OCI-LY7 (cell line): Measurements from ENCODE around the gene SLC38A9. TPM values are rescaled to one million over a fixed set of nuclear protein-coding genes. Genes with fewer than 3 reads are reported as not detected.

Experiments used
- BruUV-seq: library from RNA; stranded (reverse); fragments of 400-500 nt; replicated peaks from 2 replicates; lab custom pipeline; 2021; lab: Mats Ljungman, UMichigan
- CTCF ChIA-PET: fragments of 300-600 bp; sonication (Branson Sonifier 250); formaldehyde crosslinking; loops from one replicate; lab custom pipeline; 2022; ENCODE audit warnings: antibody characterized with exemption; ENCODE audit not compliant: unreplicated experiment; lab: Charles Lee
- POLR2A ChIA-PET: fragments of 300-600 bp; sonication (Branson Sonifier 250); formaldehyde crosslinking; loops from one replicate; lab custom pipeline; 2022; ENCODE audit warnings: antibody characterized with exemption; lab: Charles Lee
- DNase-seq: peaks from one replicate; pipeline ENCODE4 v3.0.0-alpha.2; 2015; ENCODE audit warnings: low spot score
- H2AFZ ChIP-seq: fragments of 200-600 bp; sonication (generic), shearing (Covaris generic); 2 replicates; pipeline ENCODE4 v1.6.1; 2014; ENCODE audit warnings: mild to moderate bottlenecking, antibody characterized with exemption, low read length, moderate library complexity
- H3K27ac ChIP-seq: fragments of 200-600 bp; sonication (generic); 2 replicates; pipeline ENCODE4 v1.5.1; 2014; ENCODE audit warnings: mixed run types, low read depth, mild to moderate bottlenecking, moderate library complexity, low read length, inconsistent platforms; ENCODE audit not compliant: poor library complexity, severe bottlenecking
- H3K36me3 ChIP-seq: fragments of 200-600 bp; sonication (generic); 2 replicates; pipeline ENCODE4 v1.6.1; 2014; ENCODE audit warnings: mild to moderate bottlenecking, antibody characterized with exemption, low read length, moderate library complexity, mixed read lengths; ENCODE audit not compliant: insufficient read depth
- H3K4me1 ChIP-seq: fragments of 200-600 bp; sonication (generic); 2 replicates; pipeline ENCODE4 v1.5.1; 2014; ENCODE audit warnings: mild to moderate bottlenecking, low read length; ENCODE audit not compliant: insufficient read depth, poor library complexity, severe bottlenecking
- H3K4me2 ChIP-seq: fragments of 200-600 bp; sonication (generic); 2 replicates; pipeline ENCODE4 v1.6.1; 2014; ENCODE audit warnings: mild to moderate bottlenecking, low read length
- H3K4me3 ChIP-seq: fragments of 200-600 bp; sonication (generic); 2 replicates; pipeline ENCODE4 v1.5.1; 2014; ENCODE audit warnings: mild to moderate bottlenecking, low read depth, low read length; ENCODE audit not compliant: poor library complexity, severe bottlenecking
- H3K79me2 ChIP-seq: fragments of 200-600 bp; sonication (generic); 2 replicates; pipeline ENCODE4 v1.6.1; 2016; ENCODE audit warnings: low read depth, mild to moderate bottlenecking, low read length, moderate library complexity, mixed read lengths; ENCODE audit not compliant: insufficient read depth
- H3K9me2 ChIP-seq: fragments of 200-600 bp; sonication (generic); 2 replicates; pipeline ENCODE4 v1.6.1; 2016; ENCODE audit warnings: mild to moderate bottlenecking, low read length, mixed read lengths; ENCODE audit not compliant: insufficient read depth
- H3K9me3 ChIP-seq: fragments of 200-600 bp; sonication (generic); 2 replicates; pipeline ENCODE4 v1.6.1; 2014; ENCODE audit warnings: mild to moderate bottlenecking, mixed run types, low read length, mixed read lengths
- H4K20me1 ChIP-seq: fragments of 200-600 bp; sonication (generic); 2 replicates; pipeline ENCODE4 v1.6.1; 2014; ENCODE audit warnings: mild to moderate bottlenecking, antibody characterized with exemption, low read length, moderate library complexity, mixed read lengths; ENCODE audit not compliant: insufficient read depth
- EZH2phosphoT487 ChIP-seq: fragments of 200-600 bp; sonication (generic); IDR thresholded peaks from 2 replicates; pipeline ENCODE4 v1.6.1; 2018; ENCODE audit warnings: low read depth, borderline replicate concordance, mild to moderate bottlenecking, mixed run types, antibody characterized with exemption, low read length, moderate library complexity, mixed read lengths
- intact Hi-C: fragments of 100-400 bp; cut with micrococcal nuclease; formaldehyde crosslinking; loops from one replicate; pipeline ENCODE4 v1.10.0; 2022; ENCODE audit not compliant: unreplicated experiment
- total RNA-seq, 2 experiments: library from RNA; depleted of rRNA in 1 of 2; stranded (reverse); fragments of >200 nt in 1 of 2; shearing (Covaris generic) in 1 of 2; gene quantifications; 2 replicates each; pipeline ENCODE4 v1.2.3, GENCODE V29; 2014 to 2022
- TF ChIP-seq, protein P1 (sequence below): fragments of 200-600 bp; sonication (generic); conservative IDR thresholded peaks from 2 replicates; pipeline ENCODE4 v1.5.1; 2014; ENCODE audit warnings: mild to moderate bottlenecking, antibody characterized with exemption, low read length, moderate library complexity, mixed read lengths

Gene SLC38A9
- total RNA-seq, 2 experiments from 2014 or later = 20.1 to 27.7 TPM

DNA sequence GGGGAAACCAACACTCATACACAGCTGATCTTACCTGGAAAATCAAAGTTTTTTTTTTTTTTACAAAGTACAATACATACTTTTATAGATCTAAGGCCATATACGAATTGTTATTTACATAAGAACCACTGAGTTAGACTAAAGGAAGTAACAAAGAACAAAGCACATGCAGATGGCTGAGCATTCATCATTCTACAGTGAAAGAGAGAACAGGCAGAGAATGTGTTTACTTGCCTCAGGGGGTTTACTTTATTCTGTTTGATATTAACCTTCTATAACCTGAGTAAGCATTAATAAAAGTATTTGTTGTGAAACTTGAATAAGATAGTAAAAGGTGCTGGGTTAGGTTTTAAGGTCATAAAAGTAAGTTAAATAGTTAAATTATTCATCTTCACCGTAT, 54.7 kb downstream of the SLC38A9 start:
- BruUV-seq = no TSS peak
- POLR2A ChIA-PET = interaction anchor here (0.6 kb wide), 1 partner anchor 538 kb away, joined by 4 read pairs; no protein-coding TSS in a partner anchor
- no peak overlapping the region for H3K4me3 ChIP-seq

DNA sequence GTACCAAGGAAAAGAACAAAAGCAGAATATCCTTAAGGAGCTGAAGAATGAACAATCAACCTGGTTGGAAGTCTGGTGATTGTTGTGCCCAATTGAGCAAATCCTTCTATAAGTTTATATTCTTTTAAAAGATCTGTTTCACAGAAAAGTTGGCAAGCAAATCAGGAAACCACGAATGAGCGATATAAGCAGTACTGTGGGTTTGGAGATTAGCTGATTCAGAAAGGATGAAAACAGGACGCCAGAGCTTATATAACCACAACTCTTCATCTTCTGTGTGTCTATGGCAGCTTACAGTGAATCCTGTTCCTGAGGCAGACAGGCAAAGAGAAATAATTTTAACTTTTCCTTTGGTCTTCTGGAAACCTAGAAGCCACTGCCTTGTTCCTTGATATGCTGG, 61.7 kb downstream of the SLC38A9 start:
- POLR2A ChIA-PET = interaction anchor here (0.5 to 1.4 kb wide), 3 partner anchors 10 to 180 kb away, joined by 3 to 4 read pairs (median 3); no protein-coding TSS in a partner anchor
- no peak for DNase-seq
- H3K4me2 ChIP-seq = no peak overlapping the region
- H4K20me1 ChIP-seq = no peaks in the 10 kb centered on the region
- H3K4me1 ChIP-seq = no peaks in the 10 kb centered on the region
- H3K79me2 ChIP-seq = no peaks in the 10 kb centered on the region
- no peak overlapping the region for H2AFZ ChIP-seq
- H3K4me3 ChIP-seq = no peak overlapping the region
- no peak overlapping the region for H3K27ac ChIP-seq
- H3K9me3 ChIP-seq = no peaks in the 10 kb centered on the region
- BruUV-seq = no TSS peak
- CTCF ChIA-PET = no interaction called here
- TF ChIP-seq, protein P1, sequence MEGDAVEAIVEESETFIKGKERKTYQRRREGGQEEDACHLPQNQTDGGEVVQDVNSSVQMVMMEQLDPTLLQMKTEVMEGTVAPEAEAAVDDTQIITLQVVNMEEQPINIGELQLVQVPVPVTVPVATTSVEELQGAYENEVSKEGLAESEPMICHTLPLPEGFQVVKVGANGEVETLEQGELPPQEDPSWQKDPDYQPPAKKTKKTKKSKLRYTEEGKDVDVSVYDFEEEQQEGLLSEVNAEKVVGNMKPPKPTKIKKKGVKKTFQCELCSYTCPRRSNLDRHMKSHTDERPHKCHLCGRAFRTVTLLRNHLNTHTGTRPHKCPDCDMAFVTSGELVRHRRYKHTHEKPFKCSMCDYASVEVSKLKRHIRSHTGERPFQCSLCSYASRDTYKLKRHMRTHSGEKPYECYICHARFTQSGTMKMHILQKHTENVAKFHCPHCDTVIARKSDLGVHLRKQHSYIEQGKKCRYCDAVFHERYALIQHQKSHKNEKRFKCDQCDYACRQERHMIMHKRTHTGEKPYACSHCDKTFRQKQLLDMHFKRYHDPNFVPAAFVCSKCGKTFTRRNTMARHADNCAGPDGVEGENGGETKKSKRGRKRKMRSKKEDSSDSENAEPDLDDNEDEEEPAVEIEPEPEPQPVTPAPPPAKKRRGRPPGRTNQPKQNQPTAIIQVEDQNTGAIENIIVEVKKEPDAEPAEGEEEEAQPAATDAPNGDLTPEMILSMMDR = no peak
- no peak for TF ChIP-seq EZH2phosphoT487
- intact Hi-C loops = no loop called here
- peaks cover 16% of the 10 kb centered on the region; the same call in 1 of the 2 replicates for H3K36me3 ChIP-seq
- no peaks in the 10 kb centered on the region for H3K9me2 ChIP-seq

More for the DNA sequence above, 54.7 kb downstream of the SLC38A9 start:
- TF ChIP-seq, protein P1 = no peak
- TF ChIP-seq EZH2phosphoT487 = no peak
- no peaks in the 10 kb centered on the region for H3K79me2 ChIP-seq
- H2AFZ ChIP-seq = no peak overlapping the region
- CTCF ChIA-PET = no interaction called here
- DNase-seq = no peak
- H3K9me2 ChIP-seq = no peaks in the 10 kb centered on the region
- no peaks in the 10 kb centered on the region for H4K20me1 ChIP-seq
- H3K9me3 ChIP-seq = no peaks in the 10 kb centered on the region
- intact Hi-C loops = no loop called here
- H3K4me1 ChIP-seq = no peaks in the 10 kb centered on the region
- no peak overlapping the region for H3K27ac ChIP-seq
- no peak overlapping the region for H3K4me2 ChIP-seq
- H3K36me3 ChIP-seq = peaks cover 8% of the 10 kb centered on the region; the same call in 1 of the 2 replicates

DNA sequence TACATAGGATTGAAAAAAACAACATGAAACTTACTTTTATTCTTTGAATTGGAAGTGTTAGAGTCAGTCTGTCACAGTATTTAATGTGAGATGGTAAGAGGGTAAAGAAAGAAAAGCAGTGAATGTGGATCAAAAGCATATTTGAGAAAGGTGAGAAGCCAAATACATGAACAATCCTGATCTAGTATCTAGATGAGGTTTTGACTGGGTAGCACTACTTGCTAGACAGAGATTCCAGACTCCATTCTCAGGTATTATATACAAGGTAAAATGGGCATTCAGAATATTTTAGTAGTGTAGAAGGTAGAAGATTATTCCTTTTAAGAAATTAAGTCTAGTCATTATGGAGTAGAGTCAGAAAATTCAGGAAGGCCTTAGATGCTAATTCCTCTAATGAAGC, 62.2 kb downstream of the SLC38A9 start:
- Histone ChIP-seq H3K79me2 (no peaks in the 10 kb centered on the region), H3K36me3 (peaks cover 20% of the 10 kb centered on the region; the same call in 1 of the 2 replicates), H3K27ac (no peak overlapping the region), H4K20me1 (no peaks in the 10 kb centered on the region), H3K4me2 (no peak overlapping the region), H2AFZ (no peak overlapping the region), H3K9me2 (no peaks in the 10 kb centered on the region), H3K9me3 (no peaks in the 10 kb centered on the region), H3K4me1 (no peaks in the 10 kb centered on the region), H3K4me3 (no peak overlapping the region)
- DNase-seq = no peak
- CTCF ChIA-PET = no interaction called here
- no TSS peak for BruUV-seq
- TF ChIP-seq, protein P1 = no peak
- TF ChIP-seq EZH2phosphoT487 = no peak
- POLR2A ChIA-PET = interaction anchor here (0.5 to 1.4 kb wide), 3 partner anchors 10 to 180 kb away, joined by 3 to 4 read pairs (median 3); no protein-coding TSS in a partner anchor
- intact Hi-C loops = no loop called here
